Measurements from ENCODE around the gene CIAO2A.

Gene CIAO2A

GRCh38 chr15:64023220-64023619, 70.4 kb downstream of the CIAO2A start:
- DNase-seq: no peak
- in situ Hi-C loops (cut with MboI; ENCODE audit: low pct_unique_long_range_greater_than_20kb, low sequenced_read_pairs): no loop called here

- no peak for DNase-seq
- in situ Hi-C loops (cut with MboI; ENCODE audit: low pct_unique_long_range_greater_than_20kb, low sequenced_read_pairs): no loop called here
Measured at GRCh38 chr15:64022571-64022970, 71.1 kb downstream of the CIAO2A start.

Measured in KBM-7 (cell line).